Breast epithelium (tissue), 3 donors: ENCODE results near the gene PLEKHH1.
A peak's percentile ranks its signal among the peaks of the same experiment; 100 is the strongest.

Source experiments
- CTCF ChIP-seq, 3 donors: fragments of 450-650 bp; IDR thresholded peaks; one replicate each; pipeline ENCODE4 v1.5.1; 2016 to 2017; ENCODE audit warnings: antibody characterized with exemption in 3 of 3, mild to moderate bottlenecking in 3 of 3, moderate library complexity in 3 of 3
- POLR2A ChIP-seq: fragments of 450-650 bp; IDR thresholded peaks from one replicate; pipeline ENCODE4 v1.6.1; 2016; ENCODE audit warnings: antibody characterized with exemption, mild to moderate bottlenecking, moderate library complexity
- POLR2AphosphoS5 ChIP-seq, 3 donors: sonication (generic); formaldehyde crosslinking; IDR thresholded peaks; one replicate each; pipeline ENCODE4 v1.6.1; 2017; ENCODE audit warnings: antibody characterized with exemption in 3 of 3

GRCh38 chr14:67526676-67527459 is 6.2 kb upstream of the PLEKHH1 start:
- TF ChIP-seq CTCF (IDR thresholded peaks at IDR 0.05) (peak in 2 of 3 donors; percentile 56 to 62), POLR2A (no peak), POLR2AphosphoS5 (IDR thresholded peaks at IDR 0.05) (no peak)
